ENCODE results near the gene EDNRA. TPM values are rescaled to one million over a fixed set of nuclear protein-coding genes. Genes with fewer than 3 reads are reported as not detected.

The EDNRA gene
- total and polyA plus RNA-seq, 8 donors, result 26.6 to 124 (median 101) TPM

GRCh38 chr4:147477439-147477838 lies 3.5 kb upstream of the EDNRA start:
- DNase-seq (no peak), ATAC-seq (no peak)
- TF ChIP-seq, protein P1, sequence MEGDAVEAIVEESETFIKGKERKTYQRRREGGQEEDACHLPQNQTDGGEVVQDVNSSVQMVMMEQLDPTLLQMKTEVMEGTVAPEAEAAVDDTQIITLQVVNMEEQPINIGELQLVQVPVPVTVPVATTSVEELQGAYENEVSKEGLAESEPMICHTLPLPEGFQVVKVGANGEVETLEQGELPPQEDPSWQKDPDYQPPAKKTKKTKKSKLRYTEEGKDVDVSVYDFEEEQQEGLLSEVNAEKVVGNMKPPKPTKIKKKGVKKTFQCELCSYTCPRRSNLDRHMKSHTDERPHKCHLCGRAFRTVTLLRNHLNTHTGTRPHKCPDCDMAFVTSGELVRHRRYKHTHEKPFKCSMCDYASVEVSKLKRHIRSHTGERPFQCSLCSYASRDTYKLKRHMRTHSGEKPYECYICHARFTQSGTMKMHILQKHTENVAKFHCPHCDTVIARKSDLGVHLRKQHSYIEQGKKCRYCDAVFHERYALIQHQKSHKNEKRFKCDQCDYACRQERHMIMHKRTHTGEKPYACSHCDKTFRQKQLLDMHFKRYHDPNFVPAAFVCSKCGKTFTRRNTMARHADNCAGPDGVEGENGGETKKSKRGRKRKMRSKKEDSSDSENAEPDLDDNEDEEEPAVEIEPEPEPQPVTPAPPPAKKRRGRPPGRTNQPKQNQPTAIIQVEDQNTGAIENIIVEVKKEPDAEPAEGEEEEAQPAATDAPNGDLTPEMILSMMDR (IDR thresholded peaks at IDR 0.05), result no peak
- H3K36me3 ChIP-seq, result no peaks in the 10 kb centered on the region
- intact Hi-C loops (cut with DNase I), result no loop called here
- no peaks in the 10 kb centered on the region for H3K9me3 ChIP-seq
- H3K4me1 ChIP-seq, result no peaks in the 10 kb centered on the region
- no peak overlapping the region for H3K4me3 ChIP-seq
- H3K27ac ChIP-seq, result no peak overlapping the region
- H3K27me3 ChIP-seq, result peaks cover 0 to 26% of the 10 kb centered on the region in 2 donors

DNA sequence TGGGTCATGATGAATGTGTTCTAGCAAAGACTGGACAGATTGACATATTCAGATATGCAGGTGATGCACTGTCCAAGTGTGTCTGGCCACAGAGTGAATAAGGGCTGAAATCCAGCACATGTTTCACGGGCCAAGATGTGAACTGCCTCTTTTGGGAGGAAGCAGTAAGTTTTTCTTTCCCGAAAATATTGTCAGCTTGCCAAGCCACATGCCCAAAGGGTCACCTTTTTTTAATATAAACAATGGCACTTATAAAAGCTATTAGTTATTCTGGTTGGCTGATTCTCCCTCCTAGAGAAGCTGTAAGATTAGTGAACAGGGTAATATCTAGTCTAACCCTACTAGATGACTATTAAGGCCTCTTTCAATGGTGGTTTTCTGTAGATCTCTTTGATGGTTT lies 1.5 kb upstream of the EDNRA start:
- intact Hi-C loops (cut with DNase I), result no loop called here
- no peaks in the 10 kb centered on the region for H3K4me1 ChIP-seq
- TF ChIP-seq, protein P1 (IDR thresholded peaks at IDR 0.05), result no peak
- H3K27me3 ChIP-seq, result peaks cover 0 to 29% of the 10 kb centered on the region in 2 donors
- ATAC-seq (no peak), DNase-seq (no peak)
- H3K4me3 ChIP-seq, result no peak overlapping the region
- no peaks in the 10 kb centered on the region for H3K36me3 ChIP-seq
- no peaks in the 10 kb centered on the region for H3K9me3 ChIP-seq
- no peak overlapping the region for H3K27ac ChIP-seq

DNA sequence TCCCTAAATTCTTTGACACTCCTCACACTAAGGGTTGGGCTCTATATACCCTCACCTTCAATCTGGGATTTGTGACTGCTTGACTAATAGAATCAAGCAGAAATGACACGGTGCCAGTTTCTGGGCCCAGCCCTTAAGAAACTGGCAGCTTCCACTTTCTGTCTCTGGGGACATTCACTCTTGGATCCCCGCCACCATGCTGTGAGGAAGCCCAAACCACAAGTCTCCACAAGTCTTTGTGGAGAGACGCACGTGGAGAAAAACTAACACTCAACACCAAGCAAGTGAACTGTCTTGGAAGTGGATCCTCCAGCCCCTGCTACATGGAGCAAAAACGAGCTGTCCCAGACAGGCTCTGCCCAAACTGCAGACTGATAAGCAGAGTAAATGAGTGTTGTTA lies 1.1 kb upstream of the EDNRA start:
- H3K9me3 ChIP-seq, result no peaks in the 10 kb centered on the region
- intact Hi-C loops (cut with DNase I), result no loop called here
- peak overlapping the region; percentile 71 to 82 for H3K27ac ChIP-seq
- TF ChIP-seq, protein P1 (IDR thresholded peaks at IDR 0.05), result no peak
- peak; percentile 42 for ATAC-seq
- H3K36me3 ChIP-seq, result no peaks in the 10 kb centered on the region
- peak in 1 of 4 donors; percentile 56 for DNase-seq
- peaks cover 0 to 29% of the 10 kb centered on the region in 2 donors for H3K27me3 ChIP-seq
- no peak overlapping the region for H3K4me3 ChIP-seq
- H3K4me1 ChIP-seq, result no peaks in the 10 kb centered on the region

GRCh38 chr4:147480502-147480890 lies 401 bp upstream of the EDNRA start:
- ATAC-seq (peak; percentile 7), DNase-seq (no peak)
- peaks cover 0 to 29% of the 10 kb centered on the region in 2 donors for H3K27me3 ChIP-seq
- H3K4me1 ChIP-seq, result no peaks in the 10 kb centered on the region
- H3K36me3 ChIP-seq, result no peaks in the 10 kb centered on the region
- TF ChIP-seq, protein P1 (IDR thresholded peaks at IDR 0.05), result no peak
- no peaks in the 10 kb centered on the region for H3K9me3 ChIP-seq
- intact Hi-C loops (cut with DNase I), result no loop called here
- H3K4me3 ChIP-seq, result peak overlapping the region; percentile 47 to 51
- H3K27ac ChIP-seq, result peak overlapping the region; percentile 71 to 82

- intact Hi-C loops (cut with DNase I), result no loop called here
- TF ChIP-seq, protein P1 (IDR thresholded peaks at IDR 0.05), result no peak
- no peaks in the 10 kb centered on the region for H3K4me1 ChIP-seq
- ATAC-seq (peak; percentile 38), DNase-seq (no peak)
- peak overlapping the region; percentile 71 to 82 for H3K27ac ChIP-seq
- H3K9me3 ChIP-seq, result no peaks in the 10 kb centered on the region
- H3K4me3 ChIP-seq, result peak overlapping the region; percentile 47 to 51
- H3K27me3 ChIP-seq, result peaks cover 0 to 29% of the 10 kb centered on the region in 2 donors
- H3K36me3 ChIP-seq, result no peaks in the 10 kb centered on the region
Measured at GRCh38 chr4:147481577-147482109, 746 bp downstream of the EDNRA start.

All from left lung (tissue), 10 donors.